Subcutaneous abdominal adipose tissue (tissue), 5 donors: ENCODE data around the gene LRMDA.

Source experiments
- H3K27ac ChIP-seq: one replicate; pipeline ENCODE4 v1.7.0; 2013; ENCODE audit warnings: low read depth, mild to moderate bottlenecking, inconsistent platforms, low read length, moderate library complexity
- H3K27me3 ChIP-seq, 5 donors: one replicate each; pipeline ENCODE4 v1.7.0; 2013; ENCODE audit warnings: low read length in 5 of 5, inconsistent platforms in 1 of 5; ENCODE audit not compliant: control insufficient read depth in 5 of 5, insufficient read depth in 4 of 5
- H3K36me3 ChIP-seq, 5 donors: one replicate each; pipeline ENCODE4 v1.7.0; 2013; ENCODE audit warnings: low read length in 5 of 5; ENCODE audit not compliant: control insufficient read depth in 5 of 5, insufficient read depth in 5 of 5
- H3K4me1 ChIP-seq, 5 donors: one replicate each; pipeline ENCODE4 v1.7.0; 2013; ENCODE audit warnings: low read length in 5 of 5, mild to moderate bottlenecking in 3 of 5, moderate library complexity in 1 of 5; ENCODE audit not compliant: control insufficient read depth in 5 of 5, insufficient read depth in 5 of 5
- H3K4me3 ChIP-seq, 5 donors: one replicate each; pipeline ENCODE4 v1.7.0; 2013; ENCODE audit warnings: low read length in 5 of 5, low read depth in 1 of 5
- H3K9ac ChIP-seq, 5 donors: one replicate each; pipeline ENCODE4 v1.7.0; 2013; ENCODE audit warnings: low read length in 5 of 5, mild to moderate bottlenecking in 4 of 5, moderate library complexity in 3 of 5
- H3K9me3 ChIP-seq, 5 donors: one replicate each; pipeline ENCODE4 v1.7.0; 2013; ENCODE audit warnings: low read length in 5 of 5; ENCODE audit not compliant: control insufficient read depth in 5 of 5
- donor health status: healthy.
- donor health status: healthy.
- donor health status: healthy.
- donor health status: healthy.
- donor health status: healthy.

Gene LRMDA

DNA sequence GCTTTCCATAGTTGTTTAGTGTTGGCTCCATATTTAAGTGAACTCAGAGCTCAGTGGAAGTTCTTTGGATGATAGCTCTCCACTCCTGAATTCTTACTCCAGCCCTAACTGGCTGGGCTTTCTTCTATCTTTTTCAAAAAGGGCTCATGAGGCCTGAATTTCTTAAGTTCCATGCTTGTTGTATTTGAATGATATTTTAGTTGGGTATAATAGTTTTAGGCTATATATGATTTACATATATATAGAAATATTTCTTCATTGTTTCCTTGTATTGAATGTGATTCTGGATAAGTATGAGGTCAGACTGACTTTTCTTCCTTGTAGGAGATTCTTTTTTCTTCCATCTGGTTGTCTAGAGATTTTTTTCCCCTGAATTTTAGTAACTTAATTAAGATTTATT lies 843.5 kb downstream of the LRMDA start:
- no peaks in the 10 kb centered on the region for H3K27me3 ChIP-seq
- H3K4me1 ChIP-seq = no peaks in the 10 kb centered on the region
- H3K27ac ChIP-seq = no peak overlapping the region
- H3K9me3 ChIP-seq = peaks cover 4 to 16% (median 7%) of the 10 kb centered on the region in 5 donors
- no peak overlapping the region for H3K9ac ChIP-seq
- no peaks in the 10 kb centered on the region for H3K36me3 ChIP-seq
- no peak overlapping the region for H3K4me3 ChIP-seq

DNA sequence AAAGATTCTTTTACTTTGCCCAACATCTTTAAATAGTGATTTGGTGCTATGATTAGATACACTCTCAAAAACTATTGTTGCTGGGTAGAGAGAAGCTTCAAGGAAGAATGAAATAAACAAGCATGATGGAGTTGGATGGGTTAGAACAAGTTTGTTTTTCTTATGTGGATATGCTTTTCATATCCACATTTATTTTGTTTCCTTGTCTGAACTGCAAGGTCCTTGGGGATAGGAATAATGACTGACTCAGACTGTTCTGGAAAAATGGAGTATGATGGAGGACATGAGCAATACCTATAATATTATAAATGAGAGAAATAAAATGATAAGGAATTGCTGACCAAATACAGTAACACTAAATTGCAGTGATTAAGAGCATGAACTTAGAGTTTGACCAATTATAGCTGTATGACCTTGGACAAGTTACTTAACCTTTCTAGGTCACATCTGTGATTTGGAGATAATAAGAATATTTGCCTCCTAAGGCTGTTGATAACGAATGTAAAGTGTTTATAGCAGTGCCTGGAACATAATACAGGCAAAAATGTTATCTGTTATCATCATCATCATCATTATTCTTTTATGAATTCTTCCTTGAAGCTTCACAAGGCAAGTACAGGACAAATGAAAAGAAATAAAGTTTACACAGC lies 847.5 kb downstream of the LRMDA start:
- Histone ChIP-seq H3K27me3 (no peaks in the 10 kb centered on the region), H3K9me3 (peaks cover 4 to 16% (median 7%) of the 10 kb centered on the region in 5 donors), H3K27ac (no peak overlapping the region), H3K4me3 (no peak overlapping the region), H3K9ac (no peak overlapping the region), H3K36me3 (no peaks in the 10 kb centered on the region), H3K4me1 (no peaks in the 10 kb centered on the region)

- Histone ChIP-seq H3K27me3 (no peaks in the 10 kb centered on the region), H3K4me1 (peaks cover 0 to 9% (median 0%) of the 10 kb centered on the region in 5 donors), H3K27ac (no peak overlapping the region), H3K4me3 (no peak overlapping the region), H3K36me3 (no peaks in the 10 kb centered on the region), H3K9ac (no peak overlapping the region), H3K9me3 (no peaks in the 10 kb centered on the region)
Observed at GRCh38 chr10:76281659-76282058, 850.2 kb downstream of the LRMDA start.

DNA sequence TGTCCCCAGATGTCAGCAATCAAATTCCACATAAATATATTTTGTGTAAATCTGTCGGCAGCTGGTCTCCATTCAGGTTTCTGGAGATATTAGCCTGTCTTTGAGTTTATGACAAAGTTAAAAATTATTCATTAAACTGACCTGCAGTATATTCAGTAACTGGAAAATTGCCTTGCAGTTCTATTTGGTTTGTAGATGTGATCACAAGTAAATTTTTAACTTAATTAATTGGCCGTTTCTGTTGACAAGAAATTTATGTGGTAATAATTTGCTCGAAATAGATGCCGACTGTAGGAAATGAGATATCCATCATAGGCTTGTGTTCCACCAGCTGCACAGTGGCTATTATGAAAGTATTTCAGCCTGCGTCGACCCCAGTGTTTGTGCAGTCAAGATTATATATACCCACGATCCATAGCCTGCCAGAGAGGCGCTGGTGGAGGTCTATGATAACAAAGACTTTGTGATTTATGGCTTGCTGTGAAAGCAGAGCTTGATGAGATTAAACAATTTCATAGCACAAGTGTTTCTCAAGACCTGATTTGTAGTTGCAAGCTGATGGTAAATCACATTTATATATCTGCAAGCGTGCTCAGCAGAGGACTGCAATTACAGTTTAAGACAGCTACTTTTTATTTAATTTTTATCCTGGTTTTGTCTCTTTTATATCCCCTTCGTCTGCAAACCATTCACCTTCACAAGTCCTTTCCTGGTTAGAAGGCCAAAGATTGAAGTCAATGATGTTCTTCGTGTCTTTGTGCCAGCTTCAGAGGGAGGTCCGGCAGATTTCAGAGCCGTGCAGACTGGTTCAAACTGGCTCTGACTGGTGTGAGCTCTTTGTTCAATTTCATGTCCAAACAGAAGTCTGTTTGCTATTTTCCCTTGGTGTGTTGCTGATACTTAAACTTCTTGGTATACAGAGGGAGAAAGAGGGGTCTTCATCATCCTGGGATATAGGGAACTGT lies 850.9 kb downstream of the LRMDA start:
- H3K4me3 ChIP-seq = no peak overlapping the region

GRCh38 chr10:76284351-76284750 lies 852.9 kb downstream of the LRMDA start:
- H3K4me1 ChIP-seq = peaks cover 0 to 9% (median 0%) of the 10 kb centered on the region in 5 donors
- H3K9ac ChIP-seq = no peak overlapping the region
- H3K9me3 ChIP-seq = no peaks in the 10 kb centered on the region
- no peaks in the 10 kb centered on the region for H3K36me3 ChIP-seq
- no peak overlapping the region for H3K4me3 ChIP-seq
- H3K27ac ChIP-seq = no peak overlapping the region
- H3K27me3 ChIP-seq = no peaks in the 10 kb centered on the region

More for the DNA sequence above, 850.9 kb downstream of the LRMDA start:
- Histone ChIP-seq H3K9ac (no peak overlapping the region), H3K9me3 (no peaks in the 10 kb centered on the region), H3K27me3 (no peaks in the 10 kb centered on the region), H3K4me1 (peaks cover 0 to 9% (median 0%) of the 10 kb centered on the region in 5 donors), H3K36me3 (no peaks in the 10 kb centered on the region), H3K27ac (no peak overlapping the region)

DNA sequence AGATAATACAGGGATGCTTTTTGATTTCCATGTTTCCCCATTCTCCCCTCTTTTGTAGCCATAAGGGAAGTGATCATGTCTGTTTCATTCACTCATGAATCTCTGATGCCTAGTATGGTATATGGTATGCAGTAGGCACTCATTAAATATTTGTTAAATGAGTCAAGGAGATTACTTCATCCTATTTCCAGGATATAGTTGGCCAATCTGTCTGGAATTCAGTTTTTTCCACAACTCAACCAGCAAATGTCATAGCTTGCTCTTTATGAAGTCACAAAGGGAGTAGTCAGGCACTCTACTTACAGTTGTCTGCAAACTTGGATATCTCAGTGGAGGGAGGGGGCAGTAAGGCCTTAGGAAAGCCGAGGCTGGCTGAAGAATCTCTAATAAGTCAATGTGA lies 853.6 kb downstream of the LRMDA start:
- Histone ChIP-seq H3K4me1 (peaks cover 0 to 9% (median 0%) of the 10 kb centered on the region in 5 donors), H3K9me3 (no peaks in the 10 kb centered on the region), H3K27me3 (no peaks in the 10 kb centered on the region), H3K27ac (no peak overlapping the region), H3K4me3 (no peak overlapping the region), H3K9ac (no peak overlapping the region), H3K36me3 (no peaks in the 10 kb centered on the region)

- no peak overlapping the region for H3K9ac ChIP-seq
- H3K9me3 ChIP-seq = no peaks in the 10 kb centered on the region
- no peak overlapping the region for H3K4me3 ChIP-seq
- H3K27ac ChIP-seq = no peak overlapping the region
- H3K27me3 ChIP-seq = no peaks in the 10 kb centered on the region
- H3K36me3 ChIP-seq = no peaks in the 10 kb centered on the region
- peaks cover 0 to 9% (median 0%) of the 10 kb centered on the region in 5 donors for H3K4me1 ChIP-seq
Observed at GRCh38 chr10:76285515-76285914, 854.1 kb downstream of the LRMDA start.

DNA sequence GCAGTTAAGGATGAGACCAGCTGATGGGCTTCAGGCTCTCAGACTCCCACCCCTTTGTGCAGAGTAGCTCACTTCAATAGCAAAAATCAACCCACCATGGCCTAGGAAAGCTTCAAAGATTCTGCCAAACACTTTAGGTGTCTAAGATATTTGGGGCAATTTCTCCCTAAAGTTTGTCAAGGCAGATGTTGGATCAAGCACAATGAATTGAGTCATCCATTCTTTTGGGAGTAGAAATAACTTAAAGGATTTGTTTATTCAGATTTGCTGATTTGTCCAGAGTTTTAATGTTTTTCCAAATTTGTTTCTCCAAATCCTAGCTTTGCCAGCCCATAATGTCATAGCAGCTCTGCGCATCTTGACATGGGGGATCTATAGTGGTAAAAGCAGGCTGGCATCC lies 855.1 kb downstream of the LRMDA start:
- no peak overlapping the region for H3K27ac ChIP-seq
- no peak overlapping the region for H3K4me3 ChIP-seq
- H3K4me1 ChIP-seq = peaks cover 0 to 9% (median 0%) of the 10 kb centered on the region in 5 donors
- H3K36me3 ChIP-seq = no peaks in the 10 kb centered on the region
- H3K9ac ChIP-seq = no peak overlapping the region
- H3K9me3 ChIP-seq = no peaks in the 10 kb centered on the region
- H3K27me3 ChIP-seq = no peaks in the 10 kb centered on the region

DNA sequence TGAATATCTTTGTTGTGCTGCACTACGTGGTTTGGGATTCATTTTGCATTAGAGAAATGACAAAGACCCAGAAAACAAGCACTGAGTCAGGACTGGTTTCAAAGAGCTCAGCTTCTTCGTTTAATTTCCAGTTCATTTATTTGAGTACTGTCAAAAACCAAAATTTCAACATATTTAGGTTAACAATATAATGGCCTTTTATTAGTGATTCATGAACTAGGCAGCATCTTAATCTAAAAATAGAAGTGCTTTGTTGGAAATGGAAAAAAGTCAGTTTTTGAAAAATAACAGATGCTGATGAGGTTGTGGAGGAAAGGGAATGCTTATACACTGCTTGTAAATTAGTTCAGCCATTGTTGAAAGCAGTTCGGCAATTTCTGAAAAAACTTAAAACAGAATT lies 856.4 kb downstream of the LRMDA start:
- Histone ChIP-seq H3K4me3 (no peak overlapping the region), H3K27ac (no peak overlapping the region), H3K9me3 (no peaks in the 10 kb centered on the region), H3K36me3 (no peaks in the 10 kb centered on the region), H3K27me3 (no peaks in the 10 kb centered on the region), H3K9ac (no peak overlapping the region), H3K4me1 (peaks cover 0 to 9% (median 0%) of the 10 kb centered on the region in 5 donors)

GRCh38 chr10:76291175-76291574 lies 859.8 kb downstream of the LRMDA start:
- H3K27ac ChIP-seq = no peak overlapping the region
- H3K4me3 ChIP-seq = no peak overlapping the region
- no peaks in the 10 kb centered on the region for H3K36me3 ChIP-seq
- no peaks in the 10 kb centered on the region for H3K27me3 ChIP-seq
- no peaks in the 10 kb centered on the region for H3K9me3 ChIP-seq
- no peak overlapping the region for H3K9ac ChIP-seq
- no peaks in the 10 kb centered on the region for H3K4me1 ChIP-seq
